Measurements from ENCODE around the gene SLC39A5. TPM values are rescaled to one million over a fixed set of nuclear protein-coding genes. Genes with fewer than 3 reads are reported as not detected.

SLC39A5 gene
- total RNA-seq, 1 experiment from 2014 or later, result 0.87 TPM

DNA sequence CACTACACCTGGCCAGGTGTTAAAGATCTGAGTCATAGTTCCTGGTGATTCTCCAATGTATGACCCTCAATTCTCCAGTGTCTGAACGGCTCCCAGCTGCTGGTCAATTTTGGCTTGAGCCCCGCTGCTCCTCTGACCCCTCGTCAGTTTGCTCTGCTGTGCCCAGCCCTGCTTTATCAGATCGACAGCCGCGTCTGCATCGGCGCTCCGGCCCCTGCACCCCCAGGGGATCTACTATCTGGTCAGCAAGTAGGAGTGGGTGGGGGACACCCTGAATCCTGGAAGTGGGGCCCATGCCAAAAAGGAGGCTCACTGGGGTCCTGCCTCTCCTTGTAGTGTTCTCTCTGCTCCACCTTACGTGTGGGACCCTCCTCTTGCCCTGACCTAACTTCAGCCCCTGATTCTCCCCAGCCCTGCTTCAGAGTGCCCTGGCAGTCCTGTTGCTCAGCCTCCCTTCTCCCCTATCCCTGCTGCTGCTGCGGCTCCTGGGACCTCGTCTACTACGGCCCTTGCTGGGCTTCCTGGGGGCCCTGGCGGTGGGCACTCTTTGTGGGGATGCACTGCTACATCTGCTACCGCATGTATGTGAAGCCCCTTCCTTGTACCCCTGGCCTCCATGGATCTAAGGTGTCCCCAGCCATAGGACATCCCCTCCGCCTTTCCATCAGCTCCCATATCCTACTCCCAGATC, 5.0 kb downstream of the SLC39A5 start:
- no peak for DNase-seq
- POLR2A ChIA-PET (ENCODE audit: unreplicated experiment), result interaction anchor here (0.5 kb wide), 1 partner anchor 261 kb away, joined by 6 read pairs; the partner anchor contains the start of gene RAB5B
- H3K4me2 ChIP-seq, result no peak overlapping the region
- no peaks in the 10 kb centered on the region for H3K4me1 ChIP-seq (replicated peaks; ENCODE audit: insufficient read depth)
- TF ChIP-seq EZH2 (IDR thresholded peaks at IDR 0.05; ENCODE audit: low read depth), result no peak
- TF ChIP-seq, protein P1, sequence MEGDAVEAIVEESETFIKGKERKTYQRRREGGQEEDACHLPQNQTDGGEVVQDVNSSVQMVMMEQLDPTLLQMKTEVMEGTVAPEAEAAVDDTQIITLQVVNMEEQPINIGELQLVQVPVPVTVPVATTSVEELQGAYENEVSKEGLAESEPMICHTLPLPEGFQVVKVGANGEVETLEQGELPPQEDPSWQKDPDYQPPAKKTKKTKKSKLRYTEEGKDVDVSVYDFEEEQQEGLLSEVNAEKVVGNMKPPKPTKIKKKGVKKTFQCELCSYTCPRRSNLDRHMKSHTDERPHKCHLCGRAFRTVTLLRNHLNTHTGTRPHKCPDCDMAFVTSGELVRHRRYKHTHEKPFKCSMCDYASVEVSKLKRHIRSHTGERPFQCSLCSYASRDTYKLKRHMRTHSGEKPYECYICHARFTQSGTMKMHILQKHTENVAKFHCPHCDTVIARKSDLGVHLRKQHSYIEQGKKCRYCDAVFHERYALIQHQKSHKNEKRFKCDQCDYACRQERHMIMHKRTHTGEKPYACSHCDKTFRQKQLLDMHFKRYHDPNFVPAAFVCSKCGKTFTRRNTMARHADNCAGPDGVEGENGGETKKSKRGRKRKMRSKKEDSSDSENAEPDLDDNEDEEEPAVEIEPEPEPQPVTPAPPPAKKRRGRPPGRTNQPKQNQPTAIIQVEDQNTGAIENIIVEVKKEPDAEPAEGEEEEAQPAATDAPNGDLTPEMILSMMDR (conservative IDR thresholded peaks at IDR 0.05), result no peak
- H3K4me3 ChIP-seq, result no peak overlapping the region
- H3K36me3 ChIP-seq (ENCODE audit: low read depth), result no peaks in the 10 kb centered on the region
- no peak overlapping the region for H2AFZ ChIP-seq
- intact Hi-C loops (cut with micrococcal nuclease; ENCODE audit: unreplicated experiment), result no loop called here
- H3K79me2 ChIP-seq (ENCODE audit: low read depth), result no peaks in the 10 kb centered on the region
- H3F3A ChIP-seq (ENCODE audit: insufficient read depth, low read depth), result peaks cover 8% of the 10 kb centered on the region; the same call in 1 of the 2 replicates
- no TSS peak for BruUV-seq (replicated peaks)
- H4K20me1 ChIP-seq (ENCODE audit: insufficient read depth), result no peaks in the 10 kb centered on the region
- H3K27me3 ChIP-seq (ENCODE audit: insufficient read depth, low read depth), result no peaks in the 10 kb centered on the region
- H3K27ac ChIP-seq, result no peak overlapping the region
- H3K9me2 ChIP-seq (ENCODE audit: insufficient read depth), result no peaks in the 10 kb centered on the region
- CTCF ChIA-PET, result no interaction called here
- H3K9me3 ChIP-seq (ENCODE audit: insufficient read depth, low read depth), result no peaks in the 10 kb centered on the region

DNA sequence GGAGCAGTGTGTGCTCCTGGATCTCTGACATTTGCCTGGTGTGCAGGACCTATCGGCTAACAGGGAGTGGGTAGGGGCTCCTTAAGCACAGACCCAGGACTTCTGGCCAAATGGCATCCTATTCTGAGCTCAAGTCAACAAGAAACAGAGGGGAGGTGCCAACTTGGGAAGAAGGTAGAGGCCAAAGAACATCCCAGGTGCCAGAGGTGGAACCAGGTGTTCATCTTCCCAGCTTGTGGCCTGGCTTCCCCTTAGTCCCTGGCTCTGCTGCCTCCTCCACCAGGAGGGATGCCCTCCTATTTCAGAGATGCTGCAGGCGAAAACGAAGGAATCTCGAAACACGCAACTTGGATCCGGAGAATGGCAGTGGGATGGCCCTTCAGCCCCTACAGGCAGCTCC, 6.2 kb downstream of the SLC39A5 start:
- intact Hi-C loops (cut with micrococcal nuclease; ENCODE audit: unreplicated experiment), result no loop called here
- no TSS peak for BruUV-seq (replicated peaks)
- H3K4me2 ChIP-seq, result no peak overlapping the region

DNA sequence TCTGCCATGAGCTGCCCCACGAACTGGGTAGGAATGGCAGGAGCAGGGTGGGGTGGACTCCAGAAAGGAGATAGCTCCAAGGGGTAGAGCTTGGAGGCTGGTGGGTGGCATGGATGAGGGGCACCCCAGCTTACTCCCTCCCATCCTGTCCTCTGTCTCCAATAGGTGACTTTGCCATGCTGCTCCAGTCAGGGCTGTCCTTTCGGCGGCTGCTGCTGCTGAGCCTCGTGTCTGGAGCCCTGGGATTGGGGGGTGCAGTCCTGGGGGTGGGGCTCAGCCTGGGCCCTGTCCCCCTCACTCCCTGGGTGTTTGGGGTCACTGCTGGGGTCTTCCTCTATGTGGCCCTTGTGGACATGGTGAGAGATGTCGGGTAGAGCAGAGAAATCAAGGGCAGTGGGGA, 7.1 kb downstream of the SLC39A5 start:
- intact Hi-C loops (cut with micrococcal nuclease; ENCODE audit: unreplicated experiment), result no loop called here
- H3K9me2 ChIP-seq (ENCODE audit: insufficient read depth), result no peaks in the 10 kb centered on the region
- H2AFZ ChIP-seq, result no peak overlapping the region
- H3K4me3 ChIP-seq, result no peak overlapping the region
- no peaks in the 10 kb centered on the region for H3K4me1 ChIP-seq (replicated peaks; ENCODE audit: insufficient read depth)
- BruUV-seq (replicated peaks), result no TSS peak
- H4K20me1 ChIP-seq (ENCODE audit: insufficient read depth), result no peaks in the 10 kb centered on the region
- H3F3A ChIP-seq (ENCODE audit: insufficient read depth, low read depth), result peaks cover 8% of the 10 kb centered on the region; the same call in 1 of the 2 replicates
- no peaks in the 10 kb centered on the region for H3K9me3 ChIP-seq (ENCODE audit: insufficient read depth, low read depth)
- H3K4me2 ChIP-seq, result no peak overlapping the region
- H3K27me3 ChIP-seq (ENCODE audit: insufficient read depth, low read depth), result no peaks in the 10 kb centered on the region
- POLR2A ChIA-PET (ENCODE audit: unreplicated experiment), result interaction anchor here (0.7 kb wide), 1 partner anchor 212 kb away, joined by 4 read pairs; the partner anchor contains the start of gene TIMELESS
- CTCF ChIA-PET, result no interaction called here
- no peak overlapping the region for H3K27ac ChIP-seq
- 0 out of 2 replicates have a peak, but pooled peaks cover 3% of the 10 kb centered on the region for H3K36me3 ChIP-seq (ENCODE audit: low read depth)
- DNase-seq, result no peak
- H3K79me2 ChIP-seq (ENCODE audit: low read depth), result no peaks in the 10 kb centered on the region
- TF ChIP-seq, protein P1 (conservative IDR thresholded peaks at IDR 0.05), result no peak
- TF ChIP-seq EZH2 (IDR thresholded peaks at IDR 0.05; ENCODE audit: low read depth), result no peak

More for the DNA sequence above, 6.2 kb downstream of the SLC39A5 start:
- no peak for DNase-seq
- ChIA-PET CTCF (no interaction called here), POLR2A (ENCODE audit: unreplicated experiment) (interaction anchor here (0.7 kb wide), 1 partner anchor 213 kb away, joined by 4 read pairs; the partner anchor contains the start of gene TIMELESS)
- Histone ChIP-seq H3K27me3 (ENCODE audit: insufficient read depth, low read depth) (no peaks in the 10 kb centered on the region), H3K9me3 (ENCODE audit: insufficient read depth, low read depth) (no peaks in the 10 kb centered on the region), H2AFZ (no peak overlapping the region), H3K4me1 (replicated peaks; ENCODE audit: insufficient read depth) (no peaks in the 10 kb centered on the region), H3K36me3 (ENCODE audit: low read depth) (0 out of 2 replicates have a peak, but pooled peaks cover 3% of the 10 kb centered on the region), H3K79me2 (ENCODE audit: low read depth) (no peaks in the 10 kb centered on the region), H3K9me2 (ENCODE audit: insufficient read depth) (no peaks in the 10 kb centered on the region), H3F3A (ENCODE audit: insufficient read depth, low read depth) (peaks cover 8% of the 10 kb centered on the region; the same call in 1 of the 2 replicates), H4K20me1 (ENCODE audit: insufficient read depth) (no peaks in the 10 kb centered on the region), H3K27ac (no peak overlapping the region), H3K4me3 (no peak overlapping the region)
- TF ChIP-seq, protein P1 (conservative IDR thresholded peaks at IDR 0.05), result no peak
- TF ChIP-seq EZH2 (IDR thresholded peaks at IDR 0.05; ENCODE audit: low read depth), result no peak
